DND-41 (cell line): ENCODE data around the gene KSR2.

Experiments used
- EZH2 ChIP-seq: IDR thresholded peaks from 3 replicates; pipeline ENCODE4 v1.6.1; 2012; ENCODE audit warnings: borderline replicate concordance, low read depth, mild to moderate bottlenecking, moderate library complexity, low read length, inconsistent platforms; ENCODE audit not compliant: severe bottlenecking
- TF ChIP-seq, protein P1 (sequence below): IDR thresholded peaks from 2 replicates; pipeline ENCODE4 v1.5.1; 2012; ENCODE audit warnings: borderline replicate concordance, low read length, moderate library complexity, mild to moderate bottlenecking; ENCODE audit not compliant: poor library complexity, severe bottlenecking; ENCODE audit errors: extremely low read depth

DNA sequence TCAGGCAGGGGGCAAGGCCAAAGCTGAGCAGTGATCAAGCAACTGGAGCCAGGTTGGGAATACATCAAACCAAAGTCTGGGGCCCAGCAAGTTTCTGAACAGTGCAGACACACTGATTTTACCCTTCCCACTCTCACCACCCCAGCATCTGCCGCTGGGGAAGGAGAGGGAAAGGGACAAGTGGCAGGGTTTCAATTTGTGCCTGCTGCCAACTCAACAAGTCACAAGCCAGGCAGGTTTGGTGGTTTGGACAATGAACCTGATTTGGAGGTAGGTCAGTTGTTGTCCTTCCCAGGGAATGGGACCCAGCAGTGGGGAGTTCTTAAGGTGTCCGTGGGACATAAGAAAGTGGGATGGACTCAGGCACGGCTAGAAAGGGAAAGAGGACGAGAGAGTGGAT is 455.4 kb downstream of the KSR2 start:
- TF ChIP-seq, protein P1, sequence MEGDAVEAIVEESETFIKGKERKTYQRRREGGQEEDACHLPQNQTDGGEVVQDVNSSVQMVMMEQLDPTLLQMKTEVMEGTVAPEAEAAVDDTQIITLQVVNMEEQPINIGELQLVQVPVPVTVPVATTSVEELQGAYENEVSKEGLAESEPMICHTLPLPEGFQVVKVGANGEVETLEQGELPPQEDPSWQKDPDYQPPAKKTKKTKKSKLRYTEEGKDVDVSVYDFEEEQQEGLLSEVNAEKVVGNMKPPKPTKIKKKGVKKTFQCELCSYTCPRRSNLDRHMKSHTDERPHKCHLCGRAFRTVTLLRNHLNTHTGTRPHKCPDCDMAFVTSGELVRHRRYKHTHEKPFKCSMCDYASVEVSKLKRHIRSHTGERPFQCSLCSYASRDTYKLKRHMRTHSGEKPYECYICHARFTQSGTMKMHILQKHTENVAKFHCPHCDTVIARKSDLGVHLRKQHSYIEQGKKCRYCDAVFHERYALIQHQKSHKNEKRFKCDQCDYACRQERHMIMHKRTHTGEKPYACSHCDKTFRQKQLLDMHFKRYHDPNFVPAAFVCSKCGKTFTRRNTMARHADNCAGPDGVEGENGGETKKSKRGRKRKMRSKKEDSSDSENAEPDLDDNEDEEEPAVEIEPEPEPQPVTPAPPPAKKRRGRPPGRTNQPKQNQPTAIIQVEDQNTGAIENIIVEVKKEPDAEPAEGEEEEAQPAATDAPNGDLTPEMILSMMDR = no peak
- TF ChIP-seq EZH2 = no peak
